BE2C (cell line): Measurements from ENCODE around the gene HES2.

ENCODE experiments used
- DNase-seq: peaks from one replicate; pipeline ENCODE4 v3.0.0-alpha.2; 2020
- H3K27me3 ChIP-seq: fragments of 250-450 bp; sonication (Bioruptor Pico); 2 replicates; pipeline ENCODE4 v1.5.1; 2020; ENCODE audit warnings: mild to moderate bottlenecking
- H3K36me3 ChIP-seq: fragments of 250-450 bp; sonication (Bioruptor Pico); 2 replicates; pipeline ENCODE4 v1.5.1; 2020; ENCODE audit warnings: mild to moderate bottlenecking
- H3K4me1 ChIP-seq: fragments of 250-450 bp; sonication (Bioruptor Pico); 2 replicates; pipeline ENCODE4 v1.5.1; 2020
- H3K4me3 ChIP-seq: 2 replicates; pipeline ENCODE4 v1.5.1; 2011; ENCODE audit warnings: low read depth, low read length
- H3K9me3 ChIP-seq: fragments of 250-450 bp; sonication (Bioruptor Pico); 2 replicates; pipeline ENCODE4 v1.5.1; 2020
- TF ChIP-seq, protein P1 (sequence below): IDR thresholded peaks from 2 replicates; pipeline ENCODE4 v1.5.1; 2012; ENCODE audit warnings: mild to moderate bottlenecking, low read depth, low read length

HES2 gene

DNA sequence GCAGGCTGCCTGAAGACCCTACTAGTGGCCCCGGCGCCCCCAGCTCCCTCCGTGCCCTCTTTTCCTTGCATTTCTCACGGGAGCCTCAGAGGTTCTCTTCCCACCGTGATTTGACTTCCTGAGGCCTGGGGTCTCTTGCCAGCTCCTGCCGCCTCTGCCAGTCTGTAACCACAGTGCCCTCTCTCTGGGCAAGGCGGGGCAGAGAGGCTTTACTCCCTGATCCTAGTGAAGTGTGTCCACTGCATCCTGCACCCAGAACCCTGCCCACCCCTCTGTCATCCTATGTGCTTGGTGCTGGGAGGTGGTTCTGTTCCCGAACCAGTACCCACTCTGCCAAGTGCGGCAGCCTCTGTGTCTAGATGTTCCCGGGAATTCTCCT lies 7.2 kb upstream of the HES2 start:
- H3K27me3 ChIP-seq: peaks cover 31% of the 10 kb centered on the region
- no peak for DNase-seq
- TF ChIP-seq, protein P1, sequence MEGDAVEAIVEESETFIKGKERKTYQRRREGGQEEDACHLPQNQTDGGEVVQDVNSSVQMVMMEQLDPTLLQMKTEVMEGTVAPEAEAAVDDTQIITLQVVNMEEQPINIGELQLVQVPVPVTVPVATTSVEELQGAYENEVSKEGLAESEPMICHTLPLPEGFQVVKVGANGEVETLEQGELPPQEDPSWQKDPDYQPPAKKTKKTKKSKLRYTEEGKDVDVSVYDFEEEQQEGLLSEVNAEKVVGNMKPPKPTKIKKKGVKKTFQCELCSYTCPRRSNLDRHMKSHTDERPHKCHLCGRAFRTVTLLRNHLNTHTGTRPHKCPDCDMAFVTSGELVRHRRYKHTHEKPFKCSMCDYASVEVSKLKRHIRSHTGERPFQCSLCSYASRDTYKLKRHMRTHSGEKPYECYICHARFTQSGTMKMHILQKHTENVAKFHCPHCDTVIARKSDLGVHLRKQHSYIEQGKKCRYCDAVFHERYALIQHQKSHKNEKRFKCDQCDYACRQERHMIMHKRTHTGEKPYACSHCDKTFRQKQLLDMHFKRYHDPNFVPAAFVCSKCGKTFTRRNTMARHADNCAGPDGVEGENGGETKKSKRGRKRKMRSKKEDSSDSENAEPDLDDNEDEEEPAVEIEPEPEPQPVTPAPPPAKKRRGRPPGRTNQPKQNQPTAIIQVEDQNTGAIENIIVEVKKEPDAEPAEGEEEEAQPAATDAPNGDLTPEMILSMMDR: no peak
- no peaks in the 10 kb centered on the region for H3K9me3 ChIP-seq
- no peaks in the 10 kb centered on the region for H3K4me1 ChIP-seq
- no peaks in the 10 kb centered on the region for H3K36me3 ChIP-seq
- no peak overlapping the region for H3K4me3 ChIP-seq

DNA sequence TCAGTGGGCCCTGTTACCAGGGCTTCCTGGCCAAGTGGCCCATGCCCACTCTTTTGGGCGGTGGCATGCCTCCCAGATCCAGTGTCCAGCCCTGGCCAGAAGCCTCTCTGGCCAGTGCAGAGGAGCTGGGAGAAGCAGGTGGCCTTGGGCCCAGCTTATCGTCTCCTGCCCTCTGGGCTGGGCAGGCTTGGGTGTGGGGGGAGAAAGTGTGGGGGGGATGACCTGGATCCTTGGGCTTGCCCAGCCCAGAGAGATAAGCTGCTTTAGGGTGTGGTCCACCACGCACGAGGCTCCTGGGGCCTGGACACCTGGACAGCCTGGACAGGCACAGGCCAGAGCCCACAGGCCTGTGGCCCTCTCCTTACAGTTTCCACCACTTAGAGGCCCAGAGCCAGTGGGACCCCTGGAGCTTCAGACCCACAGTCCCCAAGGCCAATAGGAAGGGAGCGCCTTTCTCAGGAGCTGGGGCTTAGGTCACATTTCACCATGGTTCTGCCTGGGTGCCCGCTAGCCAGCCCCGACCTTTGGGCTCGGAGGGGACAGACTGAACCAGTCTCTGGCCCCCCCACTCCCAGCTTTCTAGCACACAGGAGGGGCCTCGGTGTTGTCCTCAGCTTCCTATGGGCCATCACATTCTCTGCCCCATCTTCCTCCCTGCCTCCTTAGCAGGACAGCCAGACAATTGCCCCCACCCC lies 6.7 kb upstream of the HES2 start:
- TF ChIP-seq, protein P1: no peak
- Histone ChIP-seq H3K4me3 (no peak overlapping the region), H3K9me3 (no peaks in the 10 kb centered on the region), H3K27me3 (peaks cover 36% of the 10 kb centered on the region), H3K36me3 (no peaks in the 10 kb centered on the region), H3K4me1 (no peaks in the 10 kb centered on the region)
- no peak for DNase-seq

DNA sequence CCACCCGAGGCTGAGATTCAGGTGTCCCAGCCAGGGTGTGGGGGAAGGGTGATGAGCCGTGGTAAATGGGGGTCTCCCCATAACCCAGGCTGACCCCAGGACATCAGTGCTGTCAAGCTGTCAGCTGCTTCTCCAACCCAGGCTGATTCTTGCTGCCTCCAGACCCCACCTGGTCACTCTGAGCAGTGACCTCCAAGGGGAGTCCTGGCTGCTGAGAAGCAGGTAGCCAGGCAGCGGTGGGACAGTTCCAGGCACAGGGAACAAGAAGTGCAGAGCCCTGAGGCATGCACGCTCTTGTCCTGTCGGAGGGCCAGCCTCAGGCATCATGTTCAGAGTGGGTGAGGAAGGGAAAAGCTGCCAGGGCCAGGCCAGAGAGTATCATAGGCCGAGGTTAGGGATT lies 5.9 kb upstream of the HES2 start:
- no peak for DNase-seq
- Histone ChIP-seq H3K36me3 (no peaks in the 10 kb centered on the region), H3K4me1 (no peaks in the 10 kb centered on the region), H3K27me3 (peaks cover 39% of the 10 kb centered on the region), H3K4me3 (no peak overlapping the region), H3K9me3 (no peaks in the 10 kb centered on the region)
- TF ChIP-seq, protein P1: no peak

DNA sequence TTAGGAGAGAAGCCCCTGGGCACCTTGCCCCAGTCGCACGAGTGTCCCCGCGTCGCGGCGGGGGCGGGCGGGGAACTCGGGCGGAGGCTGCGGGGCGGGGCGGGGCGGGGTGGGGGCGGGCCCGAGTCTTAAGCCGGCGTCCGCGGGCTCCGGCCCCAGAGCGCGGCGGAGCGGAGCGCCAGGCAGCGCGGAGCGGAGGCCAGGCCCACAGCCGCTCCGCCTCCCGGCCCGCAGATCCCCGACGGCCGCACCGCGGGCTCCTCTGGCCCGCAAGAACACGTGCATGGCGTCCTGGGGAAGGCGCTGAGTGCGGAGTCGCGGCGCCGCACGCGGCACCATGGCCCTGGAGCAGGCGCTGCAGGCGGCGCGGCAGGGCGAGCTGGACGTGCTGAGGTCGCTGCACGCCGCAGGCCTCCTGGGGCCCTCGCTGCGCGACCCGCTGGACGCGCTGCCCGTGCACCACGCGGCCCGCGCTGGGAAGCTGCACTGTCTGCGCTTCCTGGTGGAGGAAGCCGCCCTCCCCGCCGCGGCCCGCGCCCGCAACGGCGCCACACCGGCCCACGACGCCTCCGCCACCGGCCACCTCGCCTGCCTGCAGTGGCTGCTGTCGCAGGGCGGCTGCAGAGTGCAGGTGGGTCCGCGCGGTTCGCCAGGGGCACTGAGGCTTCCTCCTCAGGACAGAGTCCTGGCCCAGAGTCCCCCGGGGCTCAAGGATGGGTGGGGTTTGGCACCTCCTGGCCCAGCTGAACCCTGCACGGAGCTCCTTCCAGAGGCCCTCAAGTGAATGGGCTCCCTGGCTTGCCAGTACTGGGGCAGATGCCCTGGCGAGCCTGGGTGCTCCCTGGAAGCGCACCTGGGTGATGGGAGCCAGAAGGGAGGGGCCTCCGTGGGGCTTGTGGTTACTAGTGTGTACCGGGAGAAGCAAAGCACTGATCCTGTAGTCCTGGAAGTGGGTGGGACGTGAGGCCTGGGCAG lies 5.2 kb upstream of the HES2 start, which contains the start of gene ESPN:
Gene ESPN (plus strand): TSS at position 158 of the 975 bp plus-strand sequence. CDS start 180 bp downstream, at position 338.
- no peak for DNase-seq
- TF ChIP-seq, protein P1: no peak
- H3K27me3 ChIP-seq: peaks cover 43% of the 10 kb centered on the region
- H3K4me3 ChIP-seq: no peak within 1 kb of the TSS
- no peaks in the 10 kb centered on the region for H3K4me1 ChIP-seq
- H3K9me3 ChIP-seq: no peaks in the 10 kb centered on the region
- H3K36me3 ChIP-seq: no peaks in the 10 kb centered on the region

DNA sequence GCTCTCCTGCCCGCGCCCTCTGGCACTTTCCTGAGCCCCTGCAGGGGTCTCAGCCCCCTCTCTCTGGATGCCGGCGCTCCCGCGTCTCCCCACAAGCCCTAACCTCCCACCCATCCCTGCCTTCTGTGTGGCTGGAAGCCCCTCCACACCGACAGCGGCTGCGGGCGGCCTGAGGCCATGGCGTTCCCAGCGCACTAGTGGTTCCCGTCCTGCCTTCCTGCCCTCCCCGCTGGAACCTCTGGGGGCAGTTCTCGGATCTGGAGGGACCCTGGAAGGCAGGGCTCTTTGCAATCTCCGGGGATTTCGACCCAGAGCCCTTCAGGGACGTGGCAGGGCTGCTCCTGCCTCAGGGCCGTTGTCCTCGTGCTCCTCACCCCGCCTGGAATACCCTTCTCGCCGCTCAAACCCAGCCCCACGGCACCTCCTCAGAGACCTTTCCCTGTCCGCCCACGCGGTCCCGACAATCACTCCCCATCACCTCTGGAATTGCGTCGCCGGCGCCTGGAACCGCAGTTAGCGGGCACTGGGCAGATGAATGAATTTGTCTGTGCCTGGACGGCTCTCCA lies 4.4 kb upstream of the HES2 start:
- Histone ChIP-seq H3K4me1 (no peaks in the 10 kb centered on the region), H3K9me3 (no peaks in the 10 kb centered on the region), H3K4me3 (no peak overlapping the region), H3K27me3 (peaks cover 50% of the 10 kb centered on the region), H3K36me3 (no peaks in the 10 kb centered on the region)
- no peak for DNase-seq
- TF ChIP-seq, protein P1: no peak
